ENCODE data around the gene SYNGR3.

Gene SYNGR3

GRCh38 chr16:2034696-2035430 lies 45.1 kb downstream of the SYNGR3 start:
- Histone ChIP-seq H3K9me2 (replicated peaks; ENCODE audit: insufficient read depth, low read length) (no peaks in the 10 kb centered on the region), H2AFZ (ENCODE audit: low read length) (no peak overlapping the region), H3K9me3 (replicated peaks; ENCODE audit: insufficient read depth, low read length) (no peaks in the 10 kb centered on the region), H3K79me2 (ENCODE audit: low read length) (no peaks in the 10 kb centered on the region), H4K20me1 (ENCODE audit: insufficient read depth, low read length) (no peaks in the 10 kb centered on the region), H3K27ac (ENCODE audit: low read length) (no peak overlapping the region), H3K4me1 (ENCODE audit: low read length) (peaks cover 4% of the 10 kb centered on the region; the same call in 1 of the 2 replicates), H3K27me3 (replicated peaks; ENCODE audit: insufficient read depth, low read length) (peaks cover 26% of the 10 kb centered on the region), H3K4me3 (ENCODE audit: low read length) (no peak overlapping the region), H3K4me2 (ENCODE audit: low read depth, low read length) (no peak overlapping the region), H3K36me3 (replicated peaks; ENCODE audit: insufficient read depth, low read length) (no peaks in the 10 kb centered on the region), H3K9ac (ENCODE audit: low read length) (no peak overlapping the region), H3F3A (ENCODE audit: insufficient read depth, low read length) (no peaks in the 10 kb centered on the region)
- DNase-seq, result no peak
- no peak for TF ChIP-seq EZH2 (optimal IDR thresholded peaks at IDR 0.05; ENCODE audit: low read depth, low read length)
- no peak for TF ChIP-seq EZH2phosphoT487 (IDR thresholded peaks at IDR 0.05; ENCODE audit: low read length)
- TF ChIP-seq CTCF (IDR thresholded peaks at IDR 0.05; ENCODE audit: low read length), result no peak

GRCh38 chr16:2035431-2036199 lies 45.8 kb downstream of the SYNGR3 start:
- DNase-seq, result no peak
- Histone ChIP-seq H3K36me3 (replicated peaks; ENCODE audit: insufficient read depth, low read length) (no peaks in the 10 kb centered on the region), H3K4me2 (ENCODE audit: low read depth, low read length) (no peak overlapping the region)

GRCh38 chr16:2036200-2036966 lies 46.6 kb downstream of the SYNGR3 start:
- no peak for DNase-seq
- H3K4me2 ChIP-seq (ENCODE audit: low read depth, low read length), result no peak overlapping the region
- TF ChIP-seq CTCF (IDR thresholded peaks at IDR 0.05; ENCODE audit: low read length) (no peak), EZH2 (optimal IDR thresholded peaks at IDR 0.05; ENCODE audit: low read depth, low read length) (no peak), EZH2phosphoT487 (IDR thresholded peaks at IDR 0.05; ENCODE audit: low read length) (no peak)
- peaks cover 4% of the 10 kb centered on the region; the same call in 1 of the 2 replicates for H3K4me1 ChIP-seq (ENCODE audit: low read length)
- H3K27me3 ChIP-seq (replicated peaks; ENCODE audit: insufficient read depth, low read length), result peaks cover 26% of the 10 kb centered on the region
- no peak overlapping the region for H3K27ac ChIP-seq (ENCODE audit: low read length)
- no peaks in the 10 kb centered on the region for H3K36me3 ChIP-seq (replicated peaks; ENCODE audit: insufficient read depth, low read length)
- no peak overlapping the region for H2AFZ ChIP-seq (ENCODE audit: low read length)
- no peak overlapping the region for H3K9ac ChIP-seq (ENCODE audit: low read length)
- no peaks in the 10 kb centered on the region for H3F3A ChIP-seq (ENCODE audit: insufficient read depth, low read length)
- H4K20me1 ChIP-seq (ENCODE audit: insufficient read depth, low read length), result no peaks in the 10 kb centered on the region
- H3K4me3 ChIP-seq (ENCODE audit: low read length), result no peak overlapping the region
- no peaks in the 10 kb centered on the region for H3K79me2 ChIP-seq (ENCODE audit: low read length)
- H3K9me2 ChIP-seq (replicated peaks; ENCODE audit: insufficient read depth, low read length), result no peaks in the 10 kb centered on the region
- H3K9me3 ChIP-seq (replicated peaks; ENCODE audit: insufficient read depth, low read length), result no peaks in the 10 kb centered on the region

More at GRCh38 chr16:2035431-2036199, 45.8 kb downstream of the SYNGR3 start:
- H3K27ac ChIP-seq (ENCODE audit: low read length), result no peak overlapping the region
- H3K9me2 ChIP-seq (replicated peaks; ENCODE audit: insufficient read depth, low read length), result no peaks in the 10 kb centered on the region
- no peak overlapping the region for H3K4me3 ChIP-seq (ENCODE audit: low read length)
- no peaks in the 10 kb centered on the region for H3K79me2 ChIP-seq (ENCODE audit: low read length)
- TF ChIP-seq CTCF (IDR thresholded peaks at IDR 0.05; ENCODE audit: low read length) (no peak), EZH2phosphoT487 (IDR thresholded peaks at IDR 0.05; ENCODE audit: low read length) (no peak), EZH2 (optimal IDR thresholded peaks at IDR 0.05; ENCODE audit: low read depth, low read length) (no peak)
- H3K9me3 ChIP-seq (replicated peaks; ENCODE audit: insufficient read depth, low read length), result no peaks in the 10 kb centered on the region
- H3F3A ChIP-seq (ENCODE audit: insufficient read depth, low read length), result no peaks in the 10 kb centered on the region
- H3K4me1 ChIP-seq (ENCODE audit: low read length), result peaks cover 4% of the 10 kb centered on the region; the same call in 1 of the 2 replicates
- H4K20me1 ChIP-seq (ENCODE audit: insufficient read depth, low read length), result no peaks in the 10 kb centered on the region
- peaks cover 26% of the 10 kb centered on the region for H3K27me3 ChIP-seq (replicated peaks; ENCODE audit: insufficient read depth, low read length)
- H2AFZ ChIP-seq (ENCODE audit: low read length), result no peak overlapping the region
- H3K9ac ChIP-seq (ENCODE audit: low read length), result no peak overlapping the region

All from MM.1S (cell line).